GM23338 (cell line): ENCODE results near the gene KCTD2. TPM values are rescaled to one million over a fixed set of nuclear protein-coding genes. Genes with fewer than 3 reads are reported as not detected.

Source experiments
- ATAC-seq: fragments of 200-7000 bp; cut with Tn5 transposase; 3 replicates; pipeline ENCODE4 v1.9.1; 2020
- DNase-seq: peaks from one replicate; pipeline ENCODE4 v3.0.0-alpha.2; 2015; ENCODE audit warnings: low spot score
- H2AFZ ChIP-seq: fragments of 200-600 bp; sonication (generic); 2 replicates; pipeline ENCODE4 v1.8.0; 2016; ENCODE audit warnings: antibody characterized with exemption, mild to moderate bottlenecking, moderate library complexity
- H3F3A ChIP-seq: fragments of 200-600 bp; sonication (generic); replicated peaks from 2 replicates; pipeline ENCODE4 v1.8.0; 2017; ENCODE audit warnings: antibody characterized with exemption, mixed run types, low read depth
- H3K27ac ChIP-seq: fragments of 200-600 bp; sonication (generic); 2 replicates; pipeline ENCODE4 v1.6.1; 2016; ENCODE audit warnings: low read depth
- H3K27me3 ChIP-seq: fragments of 200-600 bp; sonication (generic); 2 replicates; pipeline ENCODE4 v1.8.0; 2016; ENCODE audit warnings: mild to moderate bottlenecking, mixed run types, moderate library complexity; ENCODE audit not compliant: insufficient read depth
- H3K36me3 ChIP-seq: fragments of 200-600 bp; sonication (generic); 2 replicates; pipeline ENCODE4 v1.8.0; 2016; ENCODE audit warnings: mild to moderate bottlenecking; ENCODE audit not compliant: insufficient read depth
- H3K4me1 ChIP-seq: fragments of 200-600 bp; sonication (generic); 2 replicates; pipeline ENCODE4 v1.8.0; 2016; ENCODE audit warnings: mild to moderate bottlenecking, moderate library complexity; ENCODE audit not compliant: insufficient read depth
- H3K4me2 ChIP-seq: fragments of 200-600 bp; sonication (generic); 2 replicates; pipeline ENCODE4 v1.7.1; 2017; ENCODE audit warnings: mixed run types
- H3K4me3 ChIP-seq: fragments of 200-600 bp; sonication (generic); 2 replicates; pipeline ENCODE4 v1.6.1; 2016; ENCODE audit warnings: mixed run types
- H3K79me2 ChIP-seq: fragments of 200-600 bp; sonication (generic); replicated peaks from 2 replicates; pipeline ENCODE4 v1.8.0; 2017; ENCODE audit warnings: mild to moderate bottlenecking; ENCODE audit not compliant: insufficient read depth
- H3K9me2 ChIP-seq: fragments of 200-600 bp; sonication (generic); 2 replicates; pipeline ENCODE4 v1.8.0; 2017; ENCODE audit not compliant: insufficient read depth
- H4K20me1 ChIP-seq: fragments of 200-600 bp; sonication (generic); replicated peaks from 2 replicates; pipeline ENCODE4 v1.8.0; 2017; ENCODE audit warnings: mild to moderate bottlenecking; ENCODE audit not compliant: insufficient read depth
- H3K27ac Mint-ChIP-seq: 2 replicates; pipeline ENCODE4 v1.8.0; 2020; ENCODE audit warnings: inconsistent platforms, mild to moderate bottlenecking, moderate library complexity, mixed read lengths
- H3K27me3 Mint-ChIP-seq: 3 replicates; pipeline ENCODE4 v1.8.0; 2022; ENCODE audit warnings: low read depth, mild to moderate bottlenecking, moderate library complexity, mixed read lengths, inconsistent platforms; ENCODE audit not compliant: insufficient read depth, poor library complexity
- H3K36me3 Mint-ChIP-seq: 3 replicates; pipeline ENCODE4 v1.8.0; 2021; ENCODE audit warnings: low read depth, mild to moderate bottlenecking, inconsistent platforms, moderate library complexity, mixed read lengths
- H3K4me1 Mint-ChIP-seq: 3 replicates; pipeline ENCODE4 v1.8.0; 2020; ENCODE audit warnings: mild to moderate bottlenecking, inconsistent platforms, mixed read lengths
- H3K4me3 Mint-ChIP-seq: 3 replicates; pipeline ENCODE4 v1.8.0; 2021; ENCODE audit warnings: moderate library complexity, mild to moderate bottlenecking, inconsistent platforms, mixed read lengths
- H3K9me3 Mint-ChIP-seq: 3 replicates; pipeline ENCODE4 v1.8.0; 2020; ENCODE audit warnings: moderate library complexity, mild to moderate bottlenecking, inconsistent platforms, mixed read lengths
- CREB1 ChIP-seq: fragments of 250-450 bp; sonication (Bioruptor Pico); IDR thresholded peaks from 2 replicates; pipeline ENCODE4 v1.5.0; 2020; ENCODE audit warnings: low read depth, mild to moderate bottlenecking, moderate library complexity
- CTCF ChIP-seq, 2 experiments: fragments of 200-600 bp in 1 of 2; sonication (generic) in 1 of 2; conservative IDR thresholded peaks; 2 replicates each; pipeline versions ENCODE4 v1.5.1 to v1.6.1; 2016 to 2017; ENCODE audit warnings: antibody characterized with exemption in 2 of 2, low read depth in 2 of 2, mild to moderate bottlenecking in 2 of 2, moderate library complexity in 1 of 2
- ETS1 ChIP-seq: IDR thresholded peaks from 2 replicates; pipeline ENCODE4 v1.6.1; 2016; ENCODE audit warnings: antibody characterized with exemption
- EZH2 ChIP-seq: fragments of 200-600 bp; sonication (generic); IDR thresholded peaks from one replicate; pipeline ENCODE4 v1.8.0; 2017; ENCODE audit warnings: antibody characterized with exemption, mild to moderate bottlenecking, low read depth; ENCODE audit not compliant: unreplicated experiment
- EZH2phosphoT487 ChIP-seq: fragments of 200-600 bp; sonication (generic); IDR thresholded peaks from one replicate; pipeline ENCODE4 v1.8.1; 2018; ENCODE audit warnings: antibody characterized with exemption; ENCODE audit not compliant: unreplicated experiment
- JUNB ChIP-seq: IDR thresholded peaks from one replicate; pipeline ENCODE4 v1.6.1; 2016; ENCODE audit warnings: antibody characterized with exemption; ENCODE audit not compliant: unreplicated experiment
- NANOG ChIP-seq: IDR thresholded peaks from 2 replicates; pipeline ENCODE4 v1.6.1; 2016; ENCODE audit warnings: antibody characterized with exemption, borderline replicate concordance
- POLR2AphosphoS5 ChIP-seq: IDR thresholded peaks from 2 replicates; pipeline ENCODE4 v1.6.1; 2016; ENCODE audit warnings: antibody characterized with exemption, low read depth
- REST ChIP-seq: IDR thresholded peaks from one replicate; pipeline ENCODE4 v1.6.1; 2018; ENCODE audit warnings: antibody characterized with exemption; ENCODE audit not compliant: unreplicated experiment
- STAT1 ChIP-seq: IDR thresholded peaks from one replicate; pipeline ENCODE4 v1.6.1; 2016; ENCODE audit warnings: antibody characterized with exemption; ENCODE audit not compliant: unreplicated experiment
- ZNF114 ChIP-seq: fragments of 250-450 bp; sonication (Bioruptor Pico); IDR thresholded peaks from 2 replicates; pipeline ENCODE4 v1.5.0; 2020; ENCODE audit warnings: mild to moderate bottlenecking, moderate library complexity
- ZNF331 ChIP-seq: fragments of 250-450 bp; sonication (Bioruptor Pico); IDR thresholded peaks from 2 replicates; pipeline ENCODE4 v1.5.0; 2020; ENCODE audit warnings: low read depth, mild to moderate bottlenecking, moderate library complexity
- polyA plus RNA-seq: library from polyadenylated mRNA; unstranded; fragments of >200 nt; fragmentation: Nextera tagmentation; extraction: Ambion mirVana; gene quantifications from 2 replicates; pipeline ENCODE4 v1.2.1, GENCODE V29; 2016
- total RNA-seq: library from RNA; depleted of rRNA; stranded (reverse); fragments of >200 nt; shearing (Covaris generic); gene quantifications from 2 replicates; pipeline ENCODE4 v1.2.3, GENCODE V29; 2014
- TF ChIP-seq, protein P1 (sequence below): fragments of 250-450 bp; sonication (Bioruptor Pico); IDR thresholded peaks from 2 replicates; pipeline ENCODE4 v1.5.0; 2020; ENCODE audit warnings: mild to moderate bottlenecking, moderate library complexity

KCTD2 gene
- total and polyA plus RNA-seq, 2 experiments from 2014 or later: 7.4 to 30.0 TPM

GRCh38 chr17:75082683-75083082 is 35.7 kb downstream of the KCTD2 start:
- H3K27me3 ChIP-seq: no peaks in the 10 kb centered on the region
- ATAC-seq: no peak

More at GRCh38 chr17:75082683-75083082, 35.7 kb downstream of the KCTD2 start:
- H3K4me3 Mint-ChIP-seq: no peak overlapping the region; the same call in 2 of the 3 replicates
- Histone ChIP-seq H3K9me2 (no peaks in the 10 kb centered on the region), H3K4me2 (no peak overlapping the region), H4K20me1 (no peaks in the 10 kb centered on the region), H3K79me2 (no peaks in the 10 kb centered on the region), H3F3A (peaks cover 22% of the 10 kb centered on the region), H3K36me3 (no peaks in the 10 kb centered on the region), H2AFZ (no peak overlapping the region), H3K4me1 (peaks cover 39% of the 10 kb centered on the region), H3K27ac (no peak overlapping the region), H3K4me3 (no peak overlapping the region)
- no peaks in the 10 kb centered on the region for H3K9me3 Mint-ChIP-seq
- H3K4me1 Mint-ChIP-seq: peaks cover 38% of the 10 kb centered on the region
- TF ChIP-seq, protein P1, sequence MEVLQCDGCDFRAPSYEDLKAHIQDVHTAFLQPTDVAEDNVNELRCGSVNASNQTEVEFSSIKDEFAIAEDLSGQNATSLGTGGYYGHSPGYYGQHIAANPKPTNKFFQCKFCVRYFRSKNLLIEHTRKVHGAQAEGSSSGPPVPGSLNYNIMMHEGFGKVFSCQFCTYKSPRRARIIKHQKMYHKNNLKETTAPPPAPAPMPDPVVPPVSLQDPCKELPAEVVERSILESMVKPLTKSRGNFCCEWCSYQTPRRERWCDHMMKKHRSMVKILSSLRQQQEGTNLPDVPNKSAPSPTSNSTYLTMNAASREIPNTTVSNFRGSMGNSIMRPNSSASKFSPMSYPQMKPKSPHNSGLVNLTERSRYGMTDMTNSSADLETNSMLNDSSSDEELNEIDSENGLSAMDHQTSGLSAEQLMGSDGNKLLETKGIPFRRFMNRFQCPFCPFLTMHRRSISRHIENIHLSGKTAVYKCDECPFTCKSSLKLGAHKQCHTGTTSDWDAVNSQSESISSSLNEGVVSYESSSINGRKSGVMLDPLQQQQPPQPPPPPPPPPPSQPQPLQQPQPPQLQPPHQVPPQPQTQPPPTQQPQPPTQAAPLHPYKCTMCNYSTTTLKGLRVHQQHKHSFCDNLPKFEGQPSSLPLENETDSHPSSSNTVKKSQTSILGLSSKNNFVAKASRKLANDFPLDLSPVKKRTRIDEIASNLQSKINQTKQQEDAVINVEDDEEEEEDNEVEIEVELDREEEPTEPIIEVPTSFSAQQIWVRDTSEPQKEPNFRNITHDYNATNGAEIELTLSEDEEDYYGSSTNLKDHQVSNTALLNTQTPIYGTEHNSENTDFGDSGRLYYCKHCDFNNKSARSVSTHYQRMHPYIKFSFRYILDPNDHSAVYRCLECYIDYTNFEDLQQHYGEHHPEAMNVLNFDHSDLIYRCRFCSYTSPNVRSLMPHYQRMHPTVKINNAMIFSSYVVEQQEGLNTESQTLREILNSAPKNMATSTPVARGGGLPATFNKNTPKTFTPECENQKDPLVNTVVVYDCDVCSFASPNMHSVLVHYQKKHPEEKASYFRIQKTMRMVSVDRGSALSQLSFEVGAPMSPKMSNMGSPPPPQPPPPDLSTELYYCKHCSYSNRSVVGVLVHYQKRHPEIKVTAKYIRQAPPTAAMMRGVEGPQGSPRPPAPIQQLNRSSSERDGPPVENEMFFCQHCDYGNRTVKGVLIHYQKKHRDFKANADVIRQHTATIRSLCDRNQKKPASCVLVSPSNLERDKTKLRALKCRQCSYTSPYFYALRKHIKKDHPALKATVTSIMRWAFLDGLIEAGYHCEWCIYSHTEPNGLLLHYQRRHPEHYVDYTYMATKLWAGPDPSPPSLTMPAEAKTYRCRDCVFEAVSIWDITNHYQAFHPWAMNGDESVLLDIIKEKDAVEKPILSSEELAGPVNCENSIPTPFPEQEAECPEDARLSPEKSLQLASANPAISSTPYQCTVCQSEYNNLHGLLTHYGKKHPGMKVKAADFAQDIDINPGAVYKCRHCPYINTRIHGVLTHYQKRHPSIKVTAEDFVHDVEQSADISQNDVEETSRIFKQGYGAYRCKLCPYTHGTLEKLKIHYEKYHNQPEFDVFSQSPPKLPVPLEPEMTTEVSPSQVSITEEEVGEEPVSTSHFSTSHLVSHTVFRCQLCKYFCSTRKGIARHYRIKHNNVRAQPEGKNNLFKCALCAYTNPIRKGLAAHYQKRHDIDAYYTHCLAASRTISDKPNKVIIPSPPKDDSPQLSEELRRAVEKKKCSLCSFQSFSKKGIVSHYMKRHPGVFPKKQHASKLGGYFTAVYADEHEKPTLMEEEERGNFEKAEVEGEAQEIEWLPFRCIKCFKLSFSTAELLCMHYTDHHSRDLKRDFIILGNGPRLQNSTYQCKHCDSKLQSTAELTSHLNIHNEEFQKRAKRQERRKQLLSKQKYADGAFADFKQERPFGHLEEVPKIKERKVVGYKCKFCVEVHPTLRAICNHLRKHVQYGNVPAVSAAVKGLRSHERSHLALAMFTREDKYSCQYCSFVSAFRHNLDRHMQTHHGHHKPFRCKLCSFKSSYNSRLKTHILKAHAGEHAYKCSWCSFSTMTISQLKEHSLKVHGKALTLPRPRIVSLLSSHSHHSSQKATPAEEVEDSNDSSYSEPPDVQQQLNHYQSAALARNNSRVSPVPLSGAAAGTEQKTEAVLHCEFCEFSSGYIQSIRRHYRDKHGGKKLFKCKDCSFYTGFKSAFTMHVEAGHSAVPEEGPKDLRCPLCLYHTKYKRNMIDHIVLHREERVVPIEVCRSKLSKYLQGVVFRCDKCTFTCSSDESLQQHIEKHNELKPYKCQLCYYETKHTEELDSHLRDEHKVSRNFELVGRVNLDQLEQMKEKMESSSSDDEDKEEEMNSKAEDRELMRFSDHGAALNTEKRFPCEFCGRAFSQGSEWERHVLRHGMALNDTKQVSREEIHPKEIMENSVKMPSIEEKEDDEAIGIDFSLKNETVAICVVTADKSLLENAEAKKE (CRISPR knock-in tag): no peak
- TF ChIP-seq CREB1 (CRISPR knock-in tag): no peak
- TF ChIP-seq REST: no peak
- no peak for TF ChIP-seq ZNF114 (CRISPR knock-in tag)
- no peak for TF ChIP-seq NANOG
- TF ChIP-seq STAT1: no peak
- no peak for TF ChIP-seq ETS1
- no peak for TF ChIP-seq POLR2AphosphoS5
- no peak for TF ChIP-seq EZH2phosphoT487
- TF ChIP-seq CTCF (conservative IDR thresholded peaks at IDR 0.05; ENCODE audit: low read depth in 2 of 2): no peak
- no peak for TF ChIP-seq ZNF331
- TF ChIP-seq EZH2: no peak
- no peak for TF ChIP-seq JUNB
- no peak overlapping the region for H3K27ac Mint-ChIP-seq
- H3K27me3 Mint-ChIP-seq: peaks cover 19% of the 10 kb centered on the region
- no peak for DNase-seq
- H3K36me3 Mint-ChIP-seq: no peaks in the 10 kb centered on the region; the same call in 2 of the 3 replicates
